Uterus (tissue), 4 donors: ENCODE data around the gene SIM2. TPM values are rescaled to one million over a fixed set of nuclear protein-coding genes. Genes with fewer than 3 reads are reported as not detected.

Experiments used
- DNase-seq, 2 donors: peaks; one replicate each; pipeline ENCODE4 v3.0.0-alpha.2; 2019 to 2020
- H3K27ac ChIP-seq, 2 donors: fragments of 200-600 bp; sonication (generic); 1 replicate in 1 of 2; 2 replicates in 1 of 2; pipeline ENCODE4 v1.5.1; 2016 to 2018
- H3K27me3 ChIP-seq, 2 donors: fragments of 200-600 bp; sonication (generic); one replicate each; pipeline ENCODE4 v1.5.1; 2018 to 2019; ENCODE audit warnings: control low read depth in 1 of 2
- H3K36me3 ChIP-seq, 2 donors: fragments of 200-600 bp; sonication (generic); one replicate each; pipeline ENCODE4 v1.5.1; 2019; ENCODE audit warnings: control low read depth in 1 of 2
- H3K4me1 ChIP-seq, 2 donors: fragments of 200-600 bp; sonication (generic); one replicate each; pipeline ENCODE4 v1.5.1; 2018 to 2019; ENCODE audit warnings: control low read depth in 1 of 2
- H3K4me3 ChIP-seq, 2 donors: fragments of 200-600 bp; sonication (generic); 1 replicate in 1 of 2; 2 replicates in 1 of 2; pipeline ENCODE4 v1.5.1; 2018 to 2019; ENCODE audit warnings: mild to moderate bottlenecking in 1 of 2
- H3K9me3 ChIP-seq, 2 donors: fragments of 200-600 bp; sonication (generic); one replicate each; pipeline ENCODE4 v1.5.1; 2019; ENCODE audit warnings: control low read depth in 1 of 2
- CTCF ChIP-seq, 4 experiments: fragments of 200-600 bp in 2 of 4; fragments of 450-650 bp in 2 of 4; sonication (generic) in 2 of 4; IDR thresholded peaks; one replicate each; pipeline ENCODE4 v1.5.1; 2016 to 2019; ENCODE audit warnings: antibody characterized with exemption in 4 of 4, mild to moderate bottlenecking in 2 of 4, moderate library complexity in 1 of 4
- POLR2A ChIP-seq, 2 donors: fragments of 450-650 bp; IDR thresholded peaks; one replicate each; pipeline ENCODE4 v1.6.1; 2016; ENCODE audit warnings: antibody characterized with exemption in 2 of 2, mild to moderate bottlenecking in 1 of 2, moderate library complexity in 1 of 2
- intact Hi-C: fragments of 100-400 bp; cut with DNase I; formaldehyde crosslinking; loops from one replicate; pipeline ENCODE4 v1.15.1; 2023; ENCODE audit warnings: low total_unique reads
- total RNA-seq, 4 donors: library from RNA; depleted of rRNA in 3 of 4; stranded (reverse); fragments of >200 nt in 3 of 4; gene quantifications; one replicate each; pipeline versions ENCODE4 v1.1.0 to v1.2.4, GENCODE V29; 2014 to 2023
- donor health status: DM: yes; HTN: yes; CAD: no.

SIM2 gene
- total RNA-seq, 4 donors from 2014 or later: 0.21 to 0.59 TPM; not detected in 2

- Histone ChIP-seq H3K4me3 (no peak overlapping the region), H3K27me3 (peaks cover 0 to 72% of the 10 kb centered on the region in 2 donors), H3K4me1 (peaks cover 0 to 2% of the 10 kb centered on the region in 2 donors), H3K27ac (no peak overlapping the region), H3K9me3 (no peaks in the 10 kb centered on the region), H3K36me3 (no peaks in the 10 kb centered on the region)
- TF ChIP-seq POLR2A (IDR thresholded peaks at IDR 0.05) (no peak), CTCF (IDR thresholded peaks at IDR 0.05) (no peak)
- intact Hi-C loops: no loop called here
- no peak for DNase-seq
Observed at GRCh38 chr21:36692835-36693488, 6.0 kb upstream of the SIM2 start.

- Histone ChIP-seq H3K4me3 (no peak overlapping the region), H3K36me3 (no peaks in the 10 kb centered on the region), H3K9me3 (no peaks in the 10 kb centered on the region), H3K27me3 (peaks cover 0 to 78% of the 10 kb centered on the region in 2 donors), H3K27ac (no peak overlapping the region), H3K4me1 (peaks cover 0 to 8% of the 10 kb centered on the region in 2 donors)
- no peak for DNase-seq
- no peak for TF ChIP-seq CTCF (IDR thresholded peaks at IDR 0.05)
- TF ChIP-seq POLR2A (IDR thresholded peaks at IDR 0.05): no peak
- intact Hi-C loops: no loop called here
Observed at GRCh38 chr21:36693489-36694030, 5.4 kb upstream of the SIM2 start.

GRCh38 chr21:36694031-36694515 is 4.8 kb upstream of the SIM2 start:
- no peak overlapping the region for H3K4me3 ChIP-seq
- H3K27me3 ChIP-seq: peaks cover 5 to 80% of the 10 kb centered on the region in 2 donors
- H3K36me3 ChIP-seq: no peaks in the 10 kb centered on the region
- H3K9me3 ChIP-seq: no peaks in the 10 kb centered on the region
- H3K4me1 ChIP-seq: peaks cover 0 to 13% of the 10 kb centered on the region in 2 donors
- intact Hi-C loops: no loop called here
- H3K27ac ChIP-seq: no peak overlapping the region
- TF ChIP-seq CTCF (IDR thresholded peaks at IDR 0.05): no peak
- no peak for TF ChIP-seq POLR2A (IDR thresholded peaks at IDR 0.05)
- no peak for DNase-seq

GRCh38 chr21:36694593-36695282 is 4.2 kb upstream of the SIM2 start:
- intact Hi-C loops: no loop called here

More at GRCh38 chr21:36694593-36695282, 4.2 kb upstream of the SIM2 start:
- Histone ChIP-seq H3K27ac (no peak overlapping the region), H3K36me3 (no peaks in the 10 kb centered on the region), H3K9me3 (no peaks in the 10 kb centered on the region), H3K4me1 (peaks cover 0 to 20% of the 10 kb centered on the region in 2 donors), H3K4me3 (no peak overlapping the region), H3K27me3 (peaks cover 12 to 83% of the 10 kb centered on the region in 2 donors)
- TF ChIP-seq POLR2A (IDR thresholded peaks at IDR 0.05) (no peak), CTCF (IDR thresholded peaks at IDR 0.05) (no peak)
- DNase-seq: no peak
